Chondrocyte (in vitro differentiated cells): ENCODE results near the gene MATCAP1. TPM values are rescaled to one million over a fixed set of nuclear protein-coding genes. Genes with fewer than 3 reads are reported as not detected.

Experiments used
- DNase-seq: peaks from one replicate; pipeline ENCODE4 v3.0.0; 2021; ENCODE audit warnings: mixed read lengths, low spot score
- H3K27ac Mint-ChIP-seq: one replicate; pipeline ENCODE4 v1.8.0; 2021; ENCODE audit warnings: mild to moderate bottlenecking, moderate library complexity, mixed read lengths; ENCODE audit not compliant: unreplicated experiment
- H3K27me3 Mint-ChIP-seq: 2 replicates; pipeline ENCODE4 v1.8.0; 2021; ENCODE audit warnings: low read depth, mixed read lengths
- H3K36me3 Mint-ChIP-seq: 2 replicates; pipeline ENCODE4 v1.8.0; 2021; ENCODE audit warnings: low read depth, mixed read lengths
- H3K4me1 Mint-ChIP-seq: 2 replicates; pipeline ENCODE4 v1.8.0; 2021; ENCODE audit warnings: low read depth, mild to moderate bottlenecking, mixed read lengths
- H3K4me3 Mint-ChIP-seq: one replicate; pipeline ENCODE4 v1.8.0; 2021; ENCODE audit warnings: mild to moderate bottlenecking, moderate library complexity, mixed read lengths; ENCODE audit not compliant: unreplicated experiment
- H3K9me3 Mint-ChIP-seq: 2 replicates; pipeline ENCODE4 v1.8.0; 2021; ENCODE audit warnings: low read depth, mixed read lengths
- CTCF ChIP-seq: fragments of 200-600 bp; sonication (generic); IDR thresholded peaks from 2 replicates; pipeline ENCODE4 v1.5.0; 2021; ENCODE audit warnings: antibody characterized with exemption, mild to moderate bottlenecking, moderate library complexity
- total RNA-seq: library from RNA; stranded (reverse); gene quantifications from 3 replicates; pipeline ENCODE4 v1.2.1, GENCODE V29; 2021

MATCAP1 gene
- total RNA-seq, 1 donor from 2014 or later = 29.9 TPM

GRCh38 chr16:67198238-67198734 is 14.5 kb upstream of the MATCAP1 start:
- Mint-ChIP-seq H3K4me1 (peaks cover 19% of the 10 kb centered on the region), H3K36me3 (peaks cover 24% of the 10 kb centered on the region), H3K9me3 (no peaks in the 10 kb centered on the region), H3K27me3 (no peaks in the 10 kb centered on the region), H3K4me3 (no peak overlapping the region), H3K27ac (peak overlapping the region; percentile 42)
- DNase-seq = no peak
- peak; percentile 78 for TF ChIP-seq CTCF

- Mint-ChIP-seq H3K4me1 (peaks cover 25% of the 10 kb centered on the region), H3K36me3 (peaks cover 25% of the 10 kb centered on the region), H3K4me3 (no peak overlapping the region), H3K27ac (no peak overlapping the region), H3K9me3 (no peaks in the 10 kb centered on the region), H3K27me3 (no peaks in the 10 kb centered on the region)
- DNase-seq = no peak
- TF ChIP-seq CTCF = no peak
Observed at GRCh38 chr16:67197704-67198103, 13.9 kb upstream of the MATCAP1 start.

- no peak for TF ChIP-seq CTCF
- no peaks in the 10 kb centered on the region for H3K9me3 Mint-ChIP-seq
- H3K4me1 Mint-ChIP-seq = peaks cover 29% of the 10 kb centered on the region
- no peak overlapping the region for H3K27ac Mint-ChIP-seq
- H3K36me3 Mint-ChIP-seq = peaks cover 25% of the 10 kb centered on the region
- no peak for DNase-seq
- no peaks in the 10 kb centered on the region for H3K27me3 Mint-ChIP-seq
- H3K4me3 Mint-ChIP-seq = no peak overlapping the region
Observed at GRCh38 chr16:67196881-67197280, 13.1 kb upstream of the MATCAP1 start.

- H3K4me3 Mint-ChIP-seq = no peak overlapping the region
- DNase-seq = peak; percentile 69
- H3K9me3 Mint-ChIP-seq = no peaks in the 10 kb centered on the region
- no peak overlapping the region for H3K27ac Mint-ChIP-seq
- peaks cover 36% of the 10 kb centered on the region for H3K4me1 Mint-ChIP-seq
- peaks cover 25% of the 10 kb centered on the region for H3K36me3 Mint-ChIP-seq
- no peaks in the 10 kb centered on the region for H3K27me3 Mint-ChIP-seq
- no peak for TF ChIP-seq CTCF
Observed at GRCh38 chr16:67195676-67196075, 11.9 kb upstream of the MATCAP1 start.

GRCh38 chr16:67194260-67194659 is 10.5 kb upstream of the MATCAP1 start:
- DNase-seq = no peak
- Mint-ChIP-seq H3K27ac (peak overlapping the region; percentile 17), H3K9me3 (no peaks in the 10 kb centered on the region), H3K4me3 (peak overlapping the region; percentile 87), H3K27me3 (no peaks in the 10 kb centered on the region), H3K4me1 (peaks cover 36% of the 10 kb centered on the region), H3K36me3 (peaks cover 25% of the 10 kb centered on the region)
- no peak for TF ChIP-seq CTCF
